Measurements from ENCODE around the gene ATF6.

ATF6 gene

DNA sequence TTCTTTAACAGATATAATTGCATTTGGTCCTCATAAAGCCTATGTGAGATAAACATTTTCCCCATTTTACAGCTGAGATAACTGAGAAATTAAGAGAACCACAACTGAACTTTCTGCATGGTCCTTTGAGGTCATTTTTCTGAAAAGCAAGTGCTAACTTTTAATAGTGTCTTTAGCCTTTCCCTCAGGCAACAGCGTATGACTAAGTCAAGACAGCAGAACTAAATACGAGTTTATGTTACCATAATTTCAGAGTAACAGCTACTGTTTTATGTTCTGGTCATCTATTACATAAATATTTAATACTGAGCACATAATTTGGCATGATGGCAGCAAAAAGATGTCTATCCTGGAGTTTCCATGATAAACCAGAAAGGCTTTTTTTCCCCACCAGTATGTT lies 161.9 kb downstream of the ATF6 start:
- H3F3A ChIP-seq (ENCODE audit: control insufficient read depth, insufficient read depth) = no peaks in the 10 kb centered on the region
- no peaks in the 10 kb centered on the region for H3K27me3 ChIP-seq (ENCODE audit: control insufficient read depth, low read length)
- no peaks in the 10 kb centered on the region for H3K79me2 ChIP-seq (ENCODE audit: control insufficient read depth, low read length)
- H3K36me3 ChIP-seq (ENCODE audit: control insufficient read depth, low read length) = no peaks in the 10 kb centered on the region
- H3K9me2 ChIP-seq (replicated peaks; ENCODE audit: control insufficient read depth, low read length) = no peaks in the 10 kb centered on the region; the same call in 1 of the 2 replicates
- peaks cover 4% of the 10 kb centered on the region; the same call in 1 of the 2 replicates for H3K4me1 ChIP-seq (ENCODE audit: control insufficient read depth, low read length)
- no peak overlapping the region for H3K4me3 ChIP-seq (ENCODE audit: low read length)
- TF ChIP-seq, protein P1, sequence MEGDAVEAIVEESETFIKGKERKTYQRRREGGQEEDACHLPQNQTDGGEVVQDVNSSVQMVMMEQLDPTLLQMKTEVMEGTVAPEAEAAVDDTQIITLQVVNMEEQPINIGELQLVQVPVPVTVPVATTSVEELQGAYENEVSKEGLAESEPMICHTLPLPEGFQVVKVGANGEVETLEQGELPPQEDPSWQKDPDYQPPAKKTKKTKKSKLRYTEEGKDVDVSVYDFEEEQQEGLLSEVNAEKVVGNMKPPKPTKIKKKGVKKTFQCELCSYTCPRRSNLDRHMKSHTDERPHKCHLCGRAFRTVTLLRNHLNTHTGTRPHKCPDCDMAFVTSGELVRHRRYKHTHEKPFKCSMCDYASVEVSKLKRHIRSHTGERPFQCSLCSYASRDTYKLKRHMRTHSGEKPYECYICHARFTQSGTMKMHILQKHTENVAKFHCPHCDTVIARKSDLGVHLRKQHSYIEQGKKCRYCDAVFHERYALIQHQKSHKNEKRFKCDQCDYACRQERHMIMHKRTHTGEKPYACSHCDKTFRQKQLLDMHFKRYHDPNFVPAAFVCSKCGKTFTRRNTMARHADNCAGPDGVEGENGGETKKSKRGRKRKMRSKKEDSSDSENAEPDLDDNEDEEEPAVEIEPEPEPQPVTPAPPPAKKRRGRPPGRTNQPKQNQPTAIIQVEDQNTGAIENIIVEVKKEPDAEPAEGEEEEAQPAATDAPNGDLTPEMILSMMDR (IDR thresholded peaks at IDR 0.05; ENCODE audit: low read depth, low read length, poor library complexity, severe bottlenecking) = no peak
- no peak for TF ChIP-seq EZH2phosphoT487 (IDR thresholded peaks at IDR 0.05; ENCODE audit: borderline replicate concordance, low read length)
- no peak overlapping the region for H3K27ac ChIP-seq (ENCODE audit: low read depth, low read length)
- H4K20me1 ChIP-seq (ENCODE audit: control insufficient read depth, insufficient read depth, low read depth, low read length) = no peaks in the 10 kb centered on the region
- no peaks in the 10 kb centered on the region for H3K9me3 ChIP-seq (ENCODE audit: control insufficient read depth, insufficient read depth, low read length)
- no peak overlapping the region for H3K4me2 ChIP-seq (ENCODE audit: low read length)

DNA sequence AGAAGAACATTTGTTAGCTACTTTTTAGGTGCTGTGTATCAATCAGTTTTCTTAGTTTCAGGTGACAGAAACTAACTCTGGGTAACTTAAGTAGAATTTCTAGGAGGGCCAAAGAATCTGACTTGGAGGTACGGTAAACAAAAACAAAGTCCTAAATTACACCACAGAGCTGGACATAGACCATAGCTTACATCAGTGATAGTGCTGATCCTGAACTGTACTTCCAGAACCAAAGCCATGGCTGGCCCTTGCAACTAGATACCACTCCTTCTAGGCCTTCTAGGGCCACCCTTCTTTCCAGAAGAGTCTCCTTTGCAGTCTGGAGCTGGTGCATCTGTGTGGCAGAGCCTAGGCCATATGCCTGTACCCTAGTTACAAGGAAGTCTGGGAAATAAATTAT lies 163.0 kb downstream of the ATF6 start:
- H3K27ac ChIP-seq (ENCODE audit: low read depth, low read length) = no peak overlapping the region
- no peak overlapping the region for H3K4me3 ChIP-seq (ENCODE audit: low read length)
- H3K9me3 ChIP-seq (ENCODE audit: control insufficient read depth, insufficient read depth, low read length) = no peaks in the 10 kb centered on the region
- TF ChIP-seq EZH2phosphoT487 (IDR thresholded peaks at IDR 0.05; ENCODE audit: borderline replicate concordance, low read length) = no peak
- TF ChIP-seq, protein P1 (IDR thresholded peaks at IDR 0.05; ENCODE audit: low read depth, low read length, poor library complexity, severe bottlenecking) = no peak
- H3F3A ChIP-seq (ENCODE audit: control insufficient read depth, insufficient read depth) = no peaks in the 10 kb centered on the region
- peaks cover 15% of the 10 kb centered on the region for H3K4me1 ChIP-seq (ENCODE audit: control insufficient read depth, low read length)
- no peaks in the 10 kb centered on the region for H4K20me1 ChIP-seq (ENCODE audit: control insufficient read depth, insufficient read depth, low read depth, low read length)
- no peaks in the 10 kb centered on the region for H3K36me3 ChIP-seq (ENCODE audit: control insufficient read depth, low read length)
- no peaks in the 10 kb centered on the region for H3K79me2 ChIP-seq (ENCODE audit: control insufficient read depth, low read length)
- H3K9me2 ChIP-seq (replicated peaks; ENCODE audit: control insufficient read depth, low read length) = no peaks in the 10 kb centered on the region; the same call in 1 of the 2 replicates
- no peak overlapping the region for H3K4me2 ChIP-seq (ENCODE audit: low read length)
- no peaks in the 10 kb centered on the region for H3K27me3 ChIP-seq (ENCODE audit: control insufficient read depth, low read length)

DNA sequence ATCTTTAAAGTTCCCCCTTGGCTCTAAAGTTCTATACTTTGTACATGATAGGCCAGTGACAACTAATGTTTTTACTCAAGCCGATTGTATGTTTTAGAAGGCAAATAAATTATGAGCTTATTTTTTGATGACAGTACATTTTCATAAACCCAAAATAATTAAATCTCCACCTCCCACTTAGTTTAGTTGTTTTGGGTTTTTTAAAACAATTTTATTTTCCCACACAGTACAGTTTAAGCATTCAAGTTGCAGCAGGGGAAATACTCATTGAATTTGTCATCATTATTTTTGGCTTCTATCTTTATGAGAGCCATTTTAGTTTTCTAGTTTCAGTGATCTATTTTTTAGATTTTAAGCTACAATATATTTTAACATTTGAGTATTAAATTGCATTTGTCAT lies 163.9 kb downstream of the ATF6 start:
- no peak for TF ChIP-seq EZH2phosphoT487 (IDR thresholded peaks at IDR 0.05; ENCODE audit: borderline replicate concordance, low read length)
- TF ChIP-seq, protein P1 (IDR thresholded peaks at IDR 0.05; ENCODE audit: low read depth, low read length, poor library complexity, severe bottlenecking) = no peak
- Histone ChIP-seq H3K9me3 (ENCODE audit: control insufficient read depth, insufficient read depth, low read length) (no peaks in the 10 kb centered on the region), H3K4me2 (ENCODE audit: low read length) (no peak overlapping the region), H3K27me3 (ENCODE audit: control insufficient read depth, low read length) (no peaks in the 10 kb centered on the region), H3K79me2 (ENCODE audit: control insufficient read depth, low read length) (no peaks in the 10 kb centered on the region), H3K4me3 (ENCODE audit: low read length) (no peak overlapping the region), H3F3A (ENCODE audit: control insufficient read depth, insufficient read depth) (no peaks in the 10 kb centered on the region), H3K36me3 (ENCODE audit: control insufficient read depth, low read length) (no peaks in the 10 kb centered on the region), H4K20me1 (ENCODE audit: control insufficient read depth, insufficient read depth, low read depth, low read length) (no peaks in the 10 kb centered on the region), H3K9me2 (replicated peaks; ENCODE audit: control insufficient read depth, low read length) (no peaks in the 10 kb centered on the region; the same call in 1 of the 2 replicates), H3K27ac (ENCODE audit: low read depth, low read length) (no peak overlapping the region), H3K4me1 (ENCODE audit: control insufficient read depth, low read length) (peaks cover 15% of the 10 kb centered on the region)

All from DOHH2 (cell line).